Endodermal cell (in vitro differentiated cells): Measurements from ENCODE around the gene AVPI1. TPM values are rescaled to one million over a fixed set of nuclear protein-coding genes. Genes with fewer than 3 reads are reported as not detected.

Experiments
- DNase-seq: peaks from one replicate; pipeline ENCODE4 v3.0.0-alpha.2; 2017
- H3K27ac ChIP-seq: 2 replicates; pipeline ENCODE4 v1.5.1; 2013; ENCODE audit warnings: mild to moderate bottlenecking, low read depth, low read length, moderate library complexity
- H3K27me3 ChIP-seq: 2 replicates; pipeline ENCODE4 v1.6.1; 2013; ENCODE audit warnings: mild to moderate bottlenecking, low read length, moderate library complexity; ENCODE audit not compliant: insufficient read depth, control insufficient read depth, poor library complexity, severe bottlenecking
- H3K36me3 ChIP-seq: 2 replicates; pipeline ENCODE4 v1.7.0; 2013; ENCODE audit warnings: mild to moderate bottlenecking, low read length, moderate library complexity; ENCODE audit not compliant: control insufficient read depth, insufficient read depth
- H3K4me1 ChIP-seq: one replicate; pipeline ENCODE4 v1.7.0; 2013; ENCODE audit warnings: low read length; ENCODE audit not compliant: control insufficient read depth, insufficient read depth
- H3K4me3 ChIP-seq: 2 replicates; pipeline ENCODE4 v1.5.1; 2013; ENCODE audit warnings: mild to moderate bottlenecking, low read length, moderate library complexity
- H3K9ac ChIP-seq: 2 replicates; pipeline ENCODE4 v1.6.1; 2013; ENCODE audit warnings: mild to moderate bottlenecking, low read length, moderate library complexity; ENCODE audit not compliant: poor library complexity, severe bottlenecking; ENCODE audit errors: extremely low read depth
- H3K9me3 ChIP-seq: 2 replicates; pipeline ENCODE4 v1.6.1; 2013; ENCODE audit warnings: mild to moderate bottlenecking, low read length, moderate library complexity; ENCODE audit not compliant: control insufficient read depth
- H3K27ac Mint-ChIP-seq: 2 replicates; pipeline ENCODE4 v1.8.0; 2020; ENCODE audit warnings: mixed read lengths
- H3K27me3 Mint-ChIP-seq: 2 replicates; pipeline ENCODE4 v1.8.0; 2021; ENCODE audit warnings: mild to moderate bottlenecking, mixed read lengths; ENCODE audit not compliant: insufficient read depth
- H3K36me3 Mint-ChIP-seq: 2 replicates; pipeline ENCODE4 v1.8.0; 2020; ENCODE audit warnings: low read depth, mixed read lengths
- H3K4me1 Mint-ChIP-seq: 2 replicates; pipeline ENCODE4 v1.8.0; 2020; ENCODE audit warnings: mixed read lengths
- H3K4me3 Mint-ChIP-seq: 2 replicates; pipeline ENCODE4 v1.8.0; 2020; ENCODE audit warnings: mild to moderate bottlenecking, moderate library complexity, mixed read lengths
- H3K9me3 Mint-ChIP-seq: 2 replicates; pipeline ENCODE4 v1.8.0; 2020; ENCODE audit warnings: mild to moderate bottlenecking, mixed read lengths
- CTCF ChIP-seq: fragments of 200-600 bp; sonication (generic); conservative IDR thresholded peaks from 2 replicates; pipeline ENCODE4 v1.5.0; 2021; ENCODE audit warnings: antibody characterized with exemption, mild to moderate bottlenecking
- WGBS, 2 experiments: methylation state at CpG; one replicate each; pipeline versions ENCODE4 v1.1.5 to v1.1.7; 2013; ENCODE audit warnings: missing lambda C conversion rate in 2 of 2, mixed read lengths in 1 of 2; ENCODE audit not compliant: insufficient coverage in 1 of 2, insufficient read length in 1 of 2; 5-methylcytosine and 5-hydroxymethylcytosine counted together
- total RNA-seq, 2 donors: library from RNA; stranded (reverse); fragmentation: NEBNext Ultra II Directional in 1 of 2; extraction: Animal tissue kit (Norgen Biotek cat#: 25700) in 1 of 2; gene quantifications; 2 replicates in 1 of 2; 3 replicates in 1 of 2; pipeline ENCODE4 v1.2.1, GENCODE V29; 2021

Gene AVPI1
- total RNA-seq, 2 donors from 2014 or later = 3.9 to 4.3 TPM

- Histone ChIP-seq H3K9me3 (no peaks in the 10 kb centered on the region), H3K4me1 (no peaks in the 10 kb centered on the region), H3K9ac (no peak overlapping the region), H3K27me3 (no peaks in the 10 kb centered on the region), H3K4me3 (no peak overlapping the region), H3K36me3 (no peaks in the 10 kb centered on the region), H3K27ac (no peak overlapping the region)
- Mint-ChIP-seq H3K9me3 (peaks cover 4% of the 10 kb centered on the region), H3K27ac (no peak overlapping the region), H3K4me1 (peaks cover 10% of the 10 kb centered on the region), H3K36me3 (no peaks in the 10 kb centered on the region), H3K4me3 (no peak overlapping the region), H3K27me3 (peaks cover 13% of the 10 kb centered on the region)
- WGBS, 2 experiments = 83 to 86% methylated on average over 2 to 3 of the region's 3 CpGs
- TF ChIP-seq CTCF = no peak
- DNase-seq = no peak
These were observed 3.1 kb upstream of the AVPI1 start for GRCh38 chr10:97690133-97690532.

GRCh38 chr10:97689559-97690020, 2.5 kb upstream of the AVPI1 start:
- Mint-ChIP-seq H3K4me1 (peaks cover 10% of the 10 kb centered on the region), H3K36me3 (no peaks in the 10 kb centered on the region), H3K27me3 (peaks cover 13% of the 10 kb centered on the region), H3K9me3 (peaks cover 4% of the 10 kb centered on the region), H3K27ac (no peak overlapping the region), H3K4me3 (no peak overlapping the region)
- Histone ChIP-seq H3K27me3 (no peaks in the 10 kb centered on the region), H3K9ac (no peak overlapping the region), H3K4me1 (no peaks in the 10 kb centered on the region), H3K27ac (no peak overlapping the region), H3K9me3 (no peaks in the 10 kb centered on the region), H3K4me3 (no peak overlapping the region), H3K36me3 (no peaks in the 10 kb centered on the region)
- no peak for TF ChIP-seq CTCF
- WGBS, 2 experiments = 93 to 100% methylated on average over 3 to 5 of the region's 5 CpGs
- DNase-seq = no peak

- Mint-ChIP-seq H3K4me3 (peak overlapping the region; percentile 74), H3K27ac (peak overlapping the region; percentile 97), H3K27me3 (peaks cover 14% of the 10 kb centered on the region), H3K36me3 (no peaks in the 10 kb centered on the region), H3K9me3 (no peaks in the 10 kb centered on the region), H3K4me1 (peaks cover 21% of the 10 kb centered on the region)
- TF ChIP-seq CTCF = no peak
- no peaks in the 10 kb centered on the region for H3K27me3 ChIP-seq
- H3K9ac ChIP-seq = peak overlapping the region; percentile 56
- peak overlapping the region; percentile 3 for H3K27ac ChIP-seq
- WGBS, 2 experiments = 86 to 93% methylated on average over 14 of the region's 14 CpGs
- no peaks in the 10 kb centered on the region for H3K4me1 ChIP-seq
- no peak for DNase-seq
- peak overlapping the region; percentile 72 for H3K4me3 ChIP-seq
- H3K36me3 ChIP-seq = no peaks in the 10 kb centered on the region
- no peaks in the 10 kb centered on the region for H3K9me3 ChIP-seq
These were observed 1.0 kb upstream of the AVPI1 start for GRCh38 chr10:97687785-97688781.
